HepG2 (cell line): ENCODE measurements around the gene ACTN4. TPM values are rescaled to one million over a fixed set of nuclear protein-coding genes. Genes with fewer than 3 reads are reported as not detected.
A peak's percentile ranks its signal among the peaks of the same experiment; 100 is the strongest.

ENCODE experiments used
- ATAC-seq: fragments of 200-7000 bp; cut with Tn5 transposase; 3 replicates; pipeline ENCODE4 v1.9.1; 2020; ENCODE audit warnings: mild to moderate bottlenecking, moderate library complexity
- BruUV-seq: library from RNA; stranded (reverse); fragments of 400-500 nt; replicated peaks from 2 replicates; lab custom pipeline; 2021; lab: Mats Ljungman, UMichigan
- CTCF ChIA-PET: fragments of 300-600 bp; formaldehyde crosslinking; extraction: SDS; loops from one replicate; lab custom pipeline; 2021; ENCODE audit warnings: low total read pairs, inconsistent platforms, low intra/inter-chr PET ratio; lab: Yijun Ruan, JAX
- POLR2A ChIA-PET: fragments of 350-600 bp; sonication (Branson Sonifier 250); formaldehyde crosslinking; loops from one replicate; lab custom pipeline; 2020; ENCODE audit warnings: antibody characterized with exemption, inconsistent platforms; lab: Yijun Ruan, JAX
- DNase-seq: peaks from one replicate; pipeline ENCODE4 v3.0.0-alpha.2; 2015; ENCODE audit warnings: low spot score
- FAIRE-seq: peaks from 3 replicates; lab custom pipeline; 2011; peaks lifted over from hg19 to GRCh38; lab: Jason Lieb, UNC
- H2AFZ ChIP-seq: one replicate; pipeline ENCODE4 v1.6.1; 2011; ENCODE audit warnings: low read length, inconsistent platforms
- H3K27ac ChIP-seq: fragments of 300-600 bp; 3 replicates; pipeline ENCODE4 v1.8.0; 2011; ENCODE audit warnings: mixed run types, mild to moderate bottlenecking, mixed read lengths, low read length, inconsistent platforms; ENCODE audit not compliant: insufficient read depth; ENCODE audit errors: extremely low read length
- H3K27me3 ChIP-seq, 2 experiments: fragments of 200-600 bp in 1 of 2; 2 replicates in 1 of 2; 3 replicates in 1 of 2; pipeline versions ENCODE4 v1.6.0 to v1.8.0; 2011; ENCODE audit warnings: low read length in 2 of 2, mild to moderate bottlenecking in 2 of 2, moderate library complexity in 2 of 2, inconsistent platforms in 1 of 2; ENCODE audit not compliant: insufficient read depth in 2 of 2, control insufficient read depth in 1 of 2
- H3K36me3 ChIP-seq, 2 experiments: fragments of 200-600 bp in 1 of 2; replicated peaks in 1 of 2; 2 replicates in 1 of 2; 3 replicates in 1 of 2; pipeline versions ENCODE4 v1.5.1 to v1.8.0; 2011; ENCODE audit warnings: low read length in 2 of 2, inconsistent platforms in 1 of 2; ENCODE audit not compliant: insufficient read depth in 2 of 2, control insufficient read depth in 1 of 2
- H3K4me1 ChIP-seq: 2 replicates; pipeline ENCODE4 v1.5.1; 2012; ENCODE audit warnings: low read length, inconsistent platforms; ENCODE audit not compliant: insufficient read depth
- H3K4me2 ChIP-seq: 2 replicates; pipeline ENCODE4 v1.6.0; 2011; ENCODE audit warnings: low read depth, low read length, inconsistent platforms
- H3K4me3 ChIP-seq, 3 experiments: fragments of 200-600 bp in 1 of 3; sonication (generic), shearing (Covaris generic) in 1 of 3; replicated peaks in 1 of 3; 2 replicates each; pipeline ENCODE4 v1.5.1; 2011 to 2016; ENCODE audit warnings: low read length in 3 of 3, inconsistent platforms in 2 of 3, low read depth in 2 of 3, mild to moderate bottlenecking in 2 of 3, control low read depth in 1 of 3, mixed read lengths in 1 of 3; ENCODE audit not compliant: insufficient read depth in 1 of 3
- H3K79me2 ChIP-seq: one replicate; pipeline ENCODE4 v1.6.1; 2011; ENCODE audit warnings: low read length, inconsistent platforms; ENCODE audit not compliant: insufficient read depth
- H3K9ac ChIP-seq: 2 replicates; pipeline ENCODE4 v1.6.0; 2011; ENCODE audit warnings: mild to moderate bottlenecking, low read depth, low read length, inconsistent platforms; ENCODE audit not compliant: insufficient read depth
- H3K9me3 ChIP-seq: 2 replicates; pipeline ENCODE4 v1.5.1; 2012; ENCODE audit warnings: mild to moderate bottlenecking, low read length
- H4K20me1 ChIP-seq: 2 replicates; pipeline ENCODE4 v1.6.0; 2011; ENCODE audit warnings: inconsistent platforms, mild to moderate bottlenecking, low read length, moderate library complexity; ENCODE audit not compliant: insufficient read depth
- AGO1 ChIP-seq: fragments of 200-400 bp; formaldehyde crosslinking; IDR thresholded peaks from 2 replicates; pipeline ENCODE4 v1.6.1; 2017; ENCODE audit warnings: mild to moderate bottlenecking, low read depth, low read length, moderate library complexity; ENCODE audit not compliant: poor library complexity, severe bottlenecking
- AGO2 ChIP-seq: fragments of 200-400 bp; formaldehyde crosslinking; optimal IDR thresholded peaks from 2 replicates; pipeline ENCODE3; 2017; ENCODE audit warnings: mild to moderate bottlenecking, low read depth, low read length, moderate library complexity
- ARID3A ChIP-seq: IDR thresholded peaks from 2 replicates; pipeline ENCODE4 v1.6.1; 2012; ENCODE audit warnings: low read depth, low read length, improper control_type of control experiment
- HOXD1 ChIP-seq: sonication (generic); formaldehyde crosslinking; IDR thresholded peaks from 2 replicates; pipeline ENCODE4 v1.5.0; 2020; ENCODE audit warnings: missing genetic modification reagents
- MIER2 ChIP-seq: IDR thresholded peaks from 2 replicates; pipeline ENCODE4 v1.6.1; 2016; ENCODE audit warnings: missing biosample characterization, missing genetic modification reagents
- POLR2A ChIP-seq, 2 experiments: IDR thresholded peaks; 2 replicates each; pipeline ENCODE4 v1.6.1; 2011; ENCODE audit warnings: low read depth in 2 of 2, low read length in 2 of 2, mild to moderate bottlenecking in 1 of 2, moderate library complexity in 1 of 2; ENCODE audit not compliant: insufficient read depth in 1 of 2
- PRDM4 ChIP-seq: sonication (generic); formaldehyde crosslinking; IDR thresholded peaks from 2 replicates; pipeline ENCODE4 v1.9.0; 2021; ENCODE audit warnings: missing genetic modification reagents, borderline replicate concordance
- RBM22 ChIP-seq: fragments of 200-400 bp; formaldehyde crosslinking; optimal IDR thresholded peaks from 2 replicates; pipeline ENCODE3; 2017; ENCODE audit warnings: mild to moderate bottlenecking, low read length, moderate library complexity
- TCF7 ChIP-seq: sonication (generic); IDR thresholded peaks from 2 replicates; pipeline ENCODE4 v1.6.1; 2016; ENCODE audit warnings: antibody characterized with exemption, low read depth
- THAP9 ChIP-seq: sonication (generic); formaldehyde crosslinking; IDR thresholded peaks from 2 replicates; pipeline ENCODE4; 2020; ENCODE audit warnings: missing genetic modification reagents, mild to moderate bottlenecking, borderline replicate concordance
- ZBTB42 ChIP-seq: sonication (generic); formaldehyde crosslinking; IDR thresholded peaks from 2 replicates; pipeline ENCODE4 v1.5.0; 2020; ENCODE audit warnings: mild to moderate bottlenecking, missing genetic modification reagents
- ZFP1 ChIP-seq: IDR thresholded peaks from 2 replicates; pipeline ENCODE4 v1.6.1; 2016
- ZNF552 ChIP-seq: sonication (generic); formaldehyde crosslinking; IDR thresholded peaks from 2 replicates; pipeline ENCODE4 v1.9.0; 2022; ENCODE audit warnings: missing genetic modification reagents, mild to moderate bottlenecking, borderline replicate concordance
- ZNF577 ChIP-seq: sonication (generic); formaldehyde crosslinking; IDR thresholded peaks from 2 replicates; pipeline ENCODE4 v1.4.0; 2020; ENCODE audit warnings: mild to moderate bottlenecking, low read depth, missing genetic modification reagents, borderline replicate concordance
- ZNF678 ChIP-seq: sonication (generic); formaldehyde crosslinking; IDR thresholded peaks from 2 replicates; pipeline ENCODE4 v1.4.0; 2020; ENCODE audit warnings: mild to moderate bottlenecking, missing genetic modification reagents
- WGBS: methylation state at CpG from one replicate; pipeline ENCODE4 v1.1.6; 2017; ENCODE audit warnings: low lambda C conversion rate; 5-methylcytosine and 5-hydroxymethylcytosine counted together
- in situ Hi-C: cut with HindIII; loops from 2 replicates; pipeline ENCODE4 v1.10.0; 2017; ENCODE audit warnings: low pct_unique_long_range_greater_than_20kb; ENCODE audit not compliant: extremely low pct_ligation_motif_present
- intact Hi-C: fragments of 100-400 bp; cut with micrococcal nuclease; formaldehyde crosslinking; loops from one replicate; pipeline ENCODE4 v1.10.0; 2022; ENCODE audit not compliant: unreplicated experiment
- polyA plus RNA-seq, 8 experiments: library from polyadenylated mRNA; depleted of rRNA in 3 of 8; stranded (reverse) in 7 of 8; unstranded in 1 of 8; fragments of >200 nt; fragmentation: Illumina TruSeq in 4 of 8; extraction: Trizol in 4 of 8; gene quantifications; 2 replicates each; pipeline versions ENCODE4 v1.2.1 to v1.2.3, GENCODE V29; 2011 to 2016; ENCODE audit warnings: low read depth in 4 of 8, missing spikeins in 1 of 8, mixed read lengths in 1 of 8; ENCODE audit not compliant: insufficient read depth in 1 of 8
- total RNA-seq, 5 experiments: library from RNA; depleted of rRNA; stranded (reverse); fragments of >200 nt; fragmentation: Illumina TruSeq; extraction: Trizol; gene quantifications; 2 replicates each; pipeline ENCODE4 v1.2.3, GENCODE V29; 2016; ENCODE audit warnings: low read depth in 1 of 5

ACTN4 gene
- total and polyA plus RNA-seq, 2 of the 13 experiments (the other 11 are each of a cell fraction or from before 2014, with no cell fraction given): 171 to 192 TPM

- no peak for TF ChIP-seq ARID3A
- TF ChIP-seq ZFP1 (CRISPR knock-in tag): no peak
- TF ChIP-seq HOXD1 (CRISPR knock-in tag): no peak
- no peak for TF ChIP-seq ZBTB42
- no peak for TF ChIP-seq THAP9 (CRISPR knock-in tag)
- TF ChIP-seq ZNF678: no peak
- TF ChIP-seq ZNF577 (CRISPR knock-in tag): no peak
- no peak for TF ChIP-seq MIER2 (CRISPR knock-in tag)
Observed at GRCh38 chr19:38710928-38711725, 63.7 kb downstream of the ACTN4 start (continued).

- CTCF ChIA-PET: no interaction called here
- H2AFZ ChIP-seq: no peak overlapping the region
- FAIRE-seq: no peak
- H3K4me2 ChIP-seq: no peak overlapping the region
- no TSS peak for BruUV-seq
- POLR2A ChIA-PET: interaction anchor here (4.2 kb wide), 1 partner anchor 11 kb away, joined by 15 read pairs; no protein-coding TSS in a partner anchor
- no peaks in the 10 kb centered on the region for H3K9me3 ChIP-seq
- no peak overlapping the region for H3K4me3 ChIP-seq
- H3K79me2 ChIP-seq: peaks cover 2% of the 10 kb centered on the region
- peak; percentile 4; the same call in 1 of the 3 replicates for ATAC-seq
- WGBS: 90% methylated on average over 7 of the region's 12 CpGs
- no peak overlapping the region for H3K27ac ChIP-seq
- H3K4me1 ChIP-seq: peaks cover 14% of the 10 kb centered on the region
- peaks cover 63 to 91% of the 10 kb centered on the region in 2 experiments for H3K36me3 ChIP-seq
- no peaks in the 10 kb centered on the region for H4K20me1 ChIP-seq
- in situ Hi-C loops: no loop called here
- peak; percentile 99 for TF ChIP-seq RBM22
- 0 out of 4 replicates have a peak, but pooled peaks of 1 of the 2 experiments have one; percentile 10 for TF ChIP-seq POLR2A (IDR thresholded peaks at IDR 0.05; ENCODE audit: insufficient read depth in 1 of 2, low read depth in 2 of 2, low read length in 2 of 2)
- no peak for TF ChIP-seq PRDM4
- TF ChIP-seq ZNF552 (CRISPR knock-in tag): no peak
- peak; percentile 27 for TF ChIP-seq AGO1
- 0 out of 2 replicates have a peak, but pooled peaks have one; percentile 12 for TF ChIP-seq TCF7
- TF ChIP-seq AGO2: peak; percentile 82
- intact Hi-C loops: no loop called here
- no peaks in the 10 kb centered on the region for H3K27me3 ChIP-seq
- DNase-seq: no peak
- H3K9ac ChIP-seq: no peak overlapping the region
Observed at GRCh38 chr19:38711726-38712153, 64.3 kb downstream of the ACTN4 start.
